Thymus (tissue), 11 donors: Measurements from ENCODE around the gene MAP2K1. TPM values are rescaled to one million over a fixed set of nuclear protein-coding genes. Genes with fewer than 3 reads are reported as not detected.
"Not testable (repeated sequence)": the region's sequence is repeated elsewhere in the genome, so short reads cannot be mapped to it uniquely, and the experiment has no call there.

Source experiments
- DNase-seq, 9 donors: peaks; one replicate each; pipeline ENCODE4 v3.0.0-alpha.2; 2013; ENCODE audit warnings: low spot score in 9 of 9, low read depth in 6 of 9, missing footprints in 1 of 9
- H3K27ac ChIP-seq, 2 donors: one replicate each; pipeline ENCODE4 v1.5.1; 2013; ENCODE audit warnings: control low read depth in 1 of 2, low read depth in 1 of 2, low read length in 1 of 2, mild to moderate bottlenecking in 1 of 2, moderate library complexity in 1 of 2
- H3K27me3 ChIP-seq, 2 donors: one replicate each; pipeline ENCODE4 v1.5.1; 2013; ENCODE audit warnings: low read length in 1 of 2; ENCODE audit not compliant: control insufficient read depth in 2 of 2, insufficient read depth in 1 of 2
- H3K36me3 ChIP-seq, 2 donors: one replicate each; pipeline ENCODE4 v1.5.1; 2013; ENCODE audit warnings: low read length in 1 of 2, mild to moderate bottlenecking in 1 of 2, moderate library complexity in 1 of 2; ENCODE audit not compliant: control insufficient read depth in 2 of 2, insufficient read depth in 2 of 2
- H3K4me1 ChIP-seq, 2 donors: one replicate each; pipeline ENCODE4 v1.5.1; 2013; ENCODE audit warnings: low read length in 2 of 2; ENCODE audit not compliant: control insufficient read depth in 2 of 2, insufficient read depth in 2 of 2
- H3K4me3 ChIP-seq, 2 donors: one replicate each; pipeline ENCODE4 v1.5.1; 2013; ENCODE audit warnings: low read length in 2 of 2, control low read depth in 1 of 2, mild to moderate bottlenecking in 1 of 2
- H3K9me3 ChIP-seq, 2 donors: one replicate each; pipeline ENCODE4 v1.5.1; 2013; ENCODE audit warnings: low read length in 1 of 2, mild to moderate bottlenecking in 1 of 2; ENCODE audit not compliant: control insufficient read depth in 2 of 2, insufficient read depth in 1 of 2
- whole genome bisulfite sequencing: extraction: QIAGEN DNeasy Blood & Tissue Kit; methylation state at CpG from one replicate; pipeline ENCODE4 v1.1.7; 2013; 5-methylcytosine and 5-hydroxymethylcytosine counted together
- polyA plus RNA-seq: library from polyadenylated mRNA; stranded (reverse); fragments of 200-250 nt; gene quantifications from one replicate; pipeline ENCODE4 v1.2.3, GENCODE V29; 2013
- total RNA-seq: library from RNA; stranded (reverse); fragments of 120-200 nt; gene quantifications from one replicate; pipeline ENCODE4 v1.2.4, GENCODE V29; 2013
- donor health status: healthy.

The MAP2K1 gene
- total and polyA plus RNA-seq, 2 donors: 31.1 to 55.0 TPM

DNA sequence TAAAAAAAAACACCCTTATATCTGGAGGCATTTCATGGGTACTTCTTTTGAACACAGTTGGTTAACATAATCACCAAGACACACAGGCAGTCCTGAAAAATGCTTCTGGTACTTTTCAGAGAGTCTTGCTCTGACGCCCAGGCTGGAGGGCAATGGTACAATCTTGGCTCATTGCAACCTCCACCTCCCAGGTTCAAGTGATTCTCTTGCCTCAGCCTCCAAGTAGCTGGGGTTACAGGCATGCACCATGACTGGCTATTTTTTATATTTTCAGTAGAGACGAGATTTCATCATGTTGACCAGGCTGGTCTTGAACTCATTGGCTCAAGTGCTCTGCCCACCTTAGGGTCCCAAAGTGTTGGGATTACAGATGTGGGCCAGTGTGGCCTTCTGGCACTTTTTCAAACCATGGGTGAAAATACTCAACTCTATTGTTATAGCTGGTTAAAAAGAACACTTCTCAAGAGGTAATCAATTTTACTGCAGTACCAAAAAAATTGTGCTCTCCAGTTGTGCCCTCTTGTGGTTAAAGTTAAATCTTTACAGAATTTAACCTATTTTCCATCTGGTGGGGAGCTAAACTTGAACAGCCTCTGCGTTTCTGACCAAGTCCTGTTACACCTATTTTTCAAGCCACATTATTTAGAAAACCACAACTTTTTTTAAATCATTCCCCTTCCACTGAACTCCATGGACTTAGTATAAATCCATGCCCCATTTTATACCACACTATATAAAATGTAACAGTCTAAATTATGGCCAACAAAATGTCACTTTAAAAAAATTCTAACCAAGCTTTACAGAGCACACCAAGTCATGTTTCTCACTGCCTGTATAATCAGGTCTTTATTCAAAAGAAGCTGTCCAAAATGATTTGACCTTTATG lies 112.0 kb downstream of the MAP2K1 start:
- 81% methylated on average over 3 of the region's 3 CpGs for WGBS

DNA sequence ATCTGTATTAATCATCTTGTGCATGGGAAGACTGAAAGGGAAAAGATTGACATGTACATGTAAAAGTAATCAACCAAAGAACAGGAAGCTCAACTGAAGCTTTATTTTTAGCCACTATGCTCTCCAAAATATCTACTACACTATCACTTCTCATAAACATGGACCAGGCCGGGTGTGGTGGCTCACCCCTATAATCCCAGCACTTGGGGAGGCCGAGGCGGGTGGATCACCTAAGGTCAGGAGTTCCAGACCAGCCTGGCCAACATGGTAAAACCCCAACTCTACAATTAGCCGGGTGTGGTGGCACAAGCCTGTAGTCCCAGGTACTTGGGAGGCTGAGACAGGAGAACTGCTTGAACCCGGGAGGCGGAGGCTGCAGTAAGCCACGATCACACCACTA lies 113.6 kb downstream of the MAP2K1 start:
- H3K27ac ChIP-seq, H3K27me3 ChIP-seq, H3K4me3 ChIP-seq, H3K9me3 ChIP-seq, DNase-seq: not testable (repeated sequence)
- H3K36me3 ChIP-seq: peaks cover 25 to 57% of the 10 kb centered on the region in 2 donors
- WGBS: 96% methylated on average over 7 of the region's 7 CpGs
- peaks cover 18 to 28% of the 10 kb centered on the region in 2 donors for H3K4me1 ChIP-seq

More for the DNA sequence above, 112.0 kb downstream of the MAP2K1 start:
- peak in 4 of 9 donors; percentile 10 to 62 (median 24) for DNase-seq
- Histone ChIP-seq H3K4me1 (peaks cover 13 to 26% of the 10 kb centered on the region in 2 donors), H3K27me3 (no peaks in the 10 kb centered on the region), H3K4me3 (no peak overlapping the region), H3K36me3 (peaks cover 31 to 73% of the 10 kb centered on the region in 2 donors), H3K27ac (peak overlapping the region; percentile 56 to 72), H3K9me3 (no peaks in the 10 kb centered on the region)

DNA sequence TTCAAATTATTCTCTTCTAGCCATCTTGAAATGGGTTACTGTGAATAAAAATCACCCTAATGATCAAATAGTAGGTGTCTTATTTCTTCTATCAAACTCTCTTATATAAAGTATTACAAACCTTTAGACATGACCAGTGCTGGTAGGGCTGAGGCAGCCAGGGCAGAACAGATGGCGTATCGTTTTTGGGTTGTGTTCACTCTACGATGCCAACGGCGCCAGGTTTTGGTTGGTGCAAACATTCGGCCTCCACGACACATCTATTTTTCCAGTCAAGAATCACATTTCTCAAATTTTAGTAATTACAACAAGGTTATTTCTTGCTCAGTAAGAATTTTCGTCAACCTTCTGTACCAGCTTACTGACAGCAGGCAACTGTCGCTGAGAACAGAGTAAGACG lies 115.8 kb downstream of the MAP2K1 start:
- no peak for DNase-seq
- H3K36me3 ChIP-seq: peaks cover 25 to 57% of the 10 kb centered on the region in 2 donors
- H3K4me1 ChIP-seq: peaks cover 20 to 21% of the 10 kb centered on the region in 2 donors
- no peaks in the 10 kb centered on the region for H3K9me3 ChIP-seq
- no peak overlapping the region for H3K4me3 ChIP-seq
- WGBS: 95% methylated on average over 10 of the region's 10 CpGs
- H3K27ac ChIP-seq: no peak overlapping the region
- H3K27me3 ChIP-seq: no peaks in the 10 kb centered on the region

DNA sequence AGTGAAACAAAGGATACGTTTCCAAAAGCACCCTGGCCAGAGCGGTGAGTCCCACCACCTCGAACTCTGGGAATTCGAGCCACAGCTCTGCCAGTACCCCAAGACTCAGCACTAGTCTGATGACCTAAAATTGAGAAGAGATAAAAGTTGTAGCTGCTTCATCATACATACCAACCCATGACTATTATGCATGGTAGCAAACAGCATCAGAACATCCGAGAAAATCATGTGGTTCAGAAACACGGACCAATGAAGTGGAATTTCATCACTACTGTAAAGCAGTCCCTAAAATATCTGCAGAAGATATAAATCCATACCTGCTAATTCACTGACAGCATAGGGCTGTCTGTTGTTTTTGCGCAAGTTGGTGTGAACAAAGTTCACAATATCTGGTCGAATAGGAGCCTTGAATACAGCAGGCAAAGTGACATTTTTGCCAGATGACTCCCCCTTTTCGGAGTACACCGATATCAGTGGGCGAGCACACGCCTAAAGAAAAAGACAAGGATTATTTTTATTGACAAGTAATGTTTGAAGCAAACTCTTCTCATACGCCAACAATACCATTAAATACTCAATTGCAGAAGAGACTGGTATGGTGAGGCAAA lies 116.4 kb downstream of the MAP2K1 start:
- peaks cover 23 to 53% of the 10 kb centered on the region in 2 donors for H3K36me3 ChIP-seq
- H3K9me3 ChIP-seq, H3K27ac ChIP-seq, DNase-seq, H3K27me3 ChIP-seq: not testable (repeated sequence)
- 81% methylated on average over 13 of the region's 13 CpGs for WGBS
- H3K4me3 ChIP-seq: peak overlapping the region in 1 of 2 donors; percentile 88
- peaks cover 16 to 17% of the 10 kb centered on the region in 2 donors for H3K4me1 ChIP-seq

DNA sequence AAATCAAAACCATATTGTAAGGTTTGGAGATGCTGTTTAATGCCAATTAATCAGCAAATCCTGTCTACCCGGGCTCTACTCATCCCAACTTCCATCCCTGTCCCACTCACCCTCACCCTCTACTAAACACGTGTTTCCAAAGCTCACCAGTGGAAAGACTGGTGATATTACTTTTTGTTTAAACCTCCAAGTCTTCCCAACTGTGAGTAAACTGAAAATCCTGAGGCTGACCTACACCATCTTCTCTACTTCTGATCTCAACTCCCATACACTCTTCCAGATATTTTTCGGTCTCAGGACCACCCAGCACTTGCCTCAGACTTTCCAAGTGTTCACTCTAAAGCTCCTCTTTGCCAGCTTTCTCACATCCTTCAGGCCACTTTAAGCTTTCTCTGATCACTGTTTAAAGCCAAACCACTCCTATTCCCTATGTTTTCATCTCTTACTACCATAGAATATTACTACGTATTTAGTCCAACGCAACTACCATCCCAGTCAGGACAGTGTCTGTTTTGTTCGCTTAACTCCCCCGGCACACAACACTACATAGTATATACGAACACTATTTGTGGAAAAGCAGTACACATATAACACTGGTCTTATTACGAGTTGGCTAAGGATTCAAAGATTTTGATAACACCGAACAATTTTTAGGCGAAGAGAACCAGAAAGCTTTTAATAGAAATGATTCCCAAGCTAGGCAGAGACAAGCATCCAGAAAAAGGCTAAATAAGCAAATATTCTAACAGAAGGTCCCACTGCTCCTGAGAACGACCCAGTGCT lies 117.3 kb downstream of the MAP2K1 start:
- Histone ChIP-seq H3K9me3 (no peaks in the 10 kb centered on the region), H3K4me3 (peak overlapping the region; percentile 77 to 88), H3K36me3 (peaks cover 18 to 45% of the 10 kb centered on the region in 2 donors), H3K4me1 (peaks cover 15 to 17% of the 10 kb centered on the region in 2 donors), H3K27me3 (no peaks in the 10 kb centered on the region), H3K27ac (peak overlapping the region; percentile 86 to 89)
- 2% methylated on average over 12 of the region's 12 CpGs for WGBS
- DNase-seq: no peak

DNA sequence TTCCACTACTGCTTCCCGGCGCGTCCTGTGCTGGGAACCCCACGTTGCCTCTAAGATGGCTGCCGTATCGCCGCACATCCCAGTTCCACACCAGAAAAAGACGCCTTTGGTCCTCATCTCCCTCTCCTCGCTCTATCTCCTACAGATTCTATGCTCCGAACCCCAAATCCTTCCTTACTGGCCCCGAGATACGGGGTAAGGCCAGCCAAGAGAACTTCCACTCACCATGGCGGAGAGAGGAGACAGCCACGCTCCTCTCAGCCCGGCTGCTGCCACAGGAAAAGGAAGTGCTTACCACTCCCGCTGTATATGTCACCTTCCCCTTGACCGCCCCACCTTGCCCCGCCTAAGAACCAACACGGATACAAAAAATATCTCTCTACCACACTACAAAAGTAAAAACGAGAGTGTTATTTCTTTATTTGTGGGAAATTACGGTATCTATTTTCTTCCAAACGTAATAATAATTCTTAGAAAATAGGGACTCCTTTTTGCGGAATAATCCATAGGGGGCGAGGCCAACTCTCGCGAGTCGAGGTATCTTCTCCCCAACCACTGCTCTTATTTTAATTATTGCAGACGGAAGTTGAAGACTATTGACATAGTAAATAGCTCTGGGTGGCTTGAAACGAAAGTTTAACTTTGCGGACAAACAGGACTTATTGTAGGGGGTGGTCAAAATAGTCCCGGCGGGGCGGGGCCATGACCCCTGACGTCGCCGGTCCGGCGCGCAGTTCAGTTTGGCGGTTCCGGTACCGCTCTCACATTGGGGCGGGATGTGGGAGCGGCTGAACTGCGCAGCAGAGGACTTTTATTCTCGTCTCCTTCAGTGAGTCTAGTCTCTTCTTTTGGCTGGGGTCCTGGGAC lies 118.1 kb downstream of the MAP2K1 start, which contains the start of the genes RPL4 and ZWILCH:
RPL4 (minus strand) TSS at position 293 of the 867 bp plus-strand sequence; CDS start at position 228, 65 bp downstream.
ZWILCH (plus strand) TSS at position 764 of the 867 bp plus-strand sequence; CDS start at position 777, 13 bp downstream.
- Histone ChIP-seq H3K36me3 (peaks cover 12 to 37% of the 10 kb centered on the region in 2 donors), H3K9me3 (no peaks in the 10 kb centered on the region), H3K4me3 (peak within 1 kb of the TSS; percentile 77 to 88), H3K27me3 (no peaks in the 10 kb centered on the region), H3K27ac (peak within 1 kb of the TSS; percentile 86 to 89), H3K4me1 (peaks cover 15 to 17% of the 10 kb centered on the region in 2 donors)
- peak; percentile 62 to 91 (median 71) for DNase-seq
- under 1% methylated on average over 46 of the region's 46 CpGs for WGBS

DNA sequence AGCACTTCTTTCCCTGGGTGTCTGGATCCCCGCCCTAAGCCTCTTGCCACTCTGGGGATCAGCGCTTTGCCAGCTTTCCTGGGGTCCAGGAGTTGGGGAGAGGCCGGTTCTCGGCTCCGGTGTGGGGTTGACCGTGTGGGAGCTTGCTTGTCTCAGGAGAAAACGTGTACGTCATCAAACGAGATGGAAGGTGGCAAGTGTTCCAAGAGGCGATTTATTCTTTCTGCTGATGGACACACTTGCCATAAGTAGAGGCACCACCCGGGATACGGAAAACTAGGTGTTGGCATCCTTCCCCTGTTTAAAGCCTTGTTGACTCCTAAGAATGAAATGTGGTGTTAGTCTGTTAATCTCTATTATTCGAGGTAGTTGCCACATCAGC lies 118.7 kb downstream of the MAP2K1 start:
- peak overlapping the region; percentile 86 to 89 for H3K27ac ChIP-seq
- no peaks in the 10 kb centered on the region for H3K9me3 ChIP-seq
- peaks cover 6 to 31% of the 10 kb centered on the region in 2 donors for H3K36me3 ChIP-seq
- H3K4me1 ChIP-seq: peaks cover 15 to 17% of the 10 kb centered on the region in 2 donors
- under 1% methylated on average over 13 of the region's 13 CpGs for WGBS
- no peak for DNase-seq
- peak overlapping the region; percentile 77 to 88 for H3K4me3 ChIP-seq
- no peaks in the 10 kb centered on the region for H3K27me3 ChIP-seq

DNA sequence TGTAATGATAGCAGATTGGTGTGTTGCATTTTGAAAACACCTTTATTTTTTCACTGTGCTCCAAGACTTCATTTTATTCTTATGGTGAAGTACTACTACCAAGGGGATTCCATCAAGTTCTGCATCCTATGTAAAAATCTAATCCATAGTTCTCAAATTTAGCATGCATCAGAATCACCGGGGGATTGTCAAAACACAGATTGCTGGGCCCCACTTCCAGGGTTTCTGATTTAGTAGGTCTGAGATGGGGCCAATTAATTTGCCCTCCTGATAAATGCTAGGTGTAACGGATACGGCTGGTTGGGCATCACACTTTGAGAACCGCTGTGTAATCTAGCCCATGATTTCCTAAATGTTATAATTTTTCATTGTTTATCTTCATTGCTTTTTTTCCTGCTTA lies 119.1 kb downstream of the MAP2K1 start:
- WGBS: 71% methylated on average over 4 of the region's 4 CpGs
- peaks cover 15 to 17% of the 10 kb centered on the region in 2 donors for H3K4me1 ChIP-seq
- no peaks in the 10 kb centered on the region for H3K9me3 ChIP-seq
- no peaks in the 10 kb centered on the region for H3K27me3 ChIP-seq
- H3K4me3 ChIP-seq: peak overlapping the region; percentile 77 to 88
- peaks cover 2 to 31% of the 10 kb centered on the region in 2 donors for H3K36me3 ChIP-seq
- H3K27ac ChIP-seq: peak overlapping the region in 1 of 2 donors; percentile 86
- no peak for DNase-seq
